ENCODE results near the gene SRGAP2B.
"Not testable (repeated sequence)": the region's sequence is repeated elsewhere in the genome, so short reads cannot be mapped to it uniquely, and the experiment has no call there.

Gene SRGAP2B

GRCh38 chr1:145055217-145055760 lies 39.8 kb downstream of the SRGAP2B start:
- not testable (repeated sequence) for H3K4me1 ChIP-seq (ENCODE audit: control insufficient read depth, insufficient read depth, low read length); H3K36me3 ChIP-seq (ENCODE audit: control insufficient read depth, insufficient read depth, low read length); H3K27ac ChIP-seq (ENCODE audit: low read depth, low read length); H3K4me3 ChIP-seq (ENCODE audit: low read depth, low read length); H3K9ac ChIP-seq (ENCODE audit: low read length); H3K9me3 ChIP-seq (ENCODE audit: control insufficient read depth, insufficient read depth, low read depth, low read length); H3K27me3 ChIP-seq (ENCODE audit: control insufficient read depth, insufficient read depth, low read length)

- not testable (repeated sequence) for H3K9ac ChIP-seq (ENCODE audit: low read length); H3K4me3 ChIP-seq (ENCODE audit: low read depth, low read length); H3K27me3 ChIP-seq (ENCODE audit: control insufficient read depth, insufficient read depth, low read length); H3K36me3 ChIP-seq (ENCODE audit: control insufficient read depth, insufficient read depth, low read length); H3K27ac ChIP-seq (ENCODE audit: low read depth, low read length); H3K4me1 ChIP-seq (ENCODE audit: control insufficient read depth, insufficient read depth, low read length); H3K9me3 ChIP-seq (ENCODE audit: control insufficient read depth, insufficient read depth, low read depth, low read length)
Observed at GRCh38 chr1:145053428-145053827, 41.7 kb downstream of the SRGAP2B start.

DNA sequence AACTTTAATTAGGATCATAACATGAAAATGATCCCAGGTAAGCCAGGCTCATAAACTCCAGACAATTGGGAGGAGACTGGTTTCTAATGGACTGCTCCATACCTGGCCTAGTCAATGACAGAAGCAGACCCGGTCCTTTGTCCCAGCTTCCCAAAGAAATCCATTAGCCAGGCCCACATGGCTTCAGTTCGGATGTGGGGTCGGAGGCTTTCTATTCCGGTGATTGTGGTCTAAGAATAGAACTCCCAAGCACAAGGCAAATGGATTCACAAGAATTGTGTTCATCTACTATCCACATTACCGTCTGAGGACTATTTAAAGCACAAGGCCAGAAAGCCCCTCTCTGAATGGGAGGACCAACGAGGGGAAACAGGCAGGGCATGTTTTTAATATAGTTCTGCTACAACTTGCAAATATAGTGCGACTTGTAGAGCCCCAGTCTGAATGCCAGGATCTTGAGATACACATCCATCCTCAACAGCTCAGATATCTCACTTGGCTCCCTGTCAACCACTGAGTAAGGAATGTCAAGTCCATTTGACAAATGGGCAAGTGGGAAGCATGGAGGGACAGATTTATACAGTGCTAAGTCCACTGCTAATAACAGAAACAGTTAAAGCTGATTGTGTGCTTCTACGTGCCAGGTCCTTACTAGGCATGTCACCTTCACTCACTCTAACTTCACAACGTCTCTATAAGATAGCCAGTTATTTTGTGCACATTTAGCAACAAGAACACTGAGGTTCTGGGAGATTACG lies 42.9 kb downstream of the SRGAP2B start:
- H3K4me3 ChIP-seq (ENCODE audit: low read depth, low read length); H3K4me1 ChIP-seq (ENCODE audit: control insufficient read depth, insufficient read depth, low read length); H3K27ac ChIP-seq (ENCODE audit: low read depth, low read length); H3K9ac ChIP-seq (ENCODE audit: low read length); H3K36me3 ChIP-seq (ENCODE audit: control insufficient read depth, insufficient read depth, low read length); H3K9me3 ChIP-seq (ENCODE audit: control insufficient read depth, insufficient read depth, low read depth, low read length); H3K27me3 ChIP-seq (ENCODE audit: control insufficient read depth, insufficient read depth, low read length): not testable (repeated sequence)

DNA sequence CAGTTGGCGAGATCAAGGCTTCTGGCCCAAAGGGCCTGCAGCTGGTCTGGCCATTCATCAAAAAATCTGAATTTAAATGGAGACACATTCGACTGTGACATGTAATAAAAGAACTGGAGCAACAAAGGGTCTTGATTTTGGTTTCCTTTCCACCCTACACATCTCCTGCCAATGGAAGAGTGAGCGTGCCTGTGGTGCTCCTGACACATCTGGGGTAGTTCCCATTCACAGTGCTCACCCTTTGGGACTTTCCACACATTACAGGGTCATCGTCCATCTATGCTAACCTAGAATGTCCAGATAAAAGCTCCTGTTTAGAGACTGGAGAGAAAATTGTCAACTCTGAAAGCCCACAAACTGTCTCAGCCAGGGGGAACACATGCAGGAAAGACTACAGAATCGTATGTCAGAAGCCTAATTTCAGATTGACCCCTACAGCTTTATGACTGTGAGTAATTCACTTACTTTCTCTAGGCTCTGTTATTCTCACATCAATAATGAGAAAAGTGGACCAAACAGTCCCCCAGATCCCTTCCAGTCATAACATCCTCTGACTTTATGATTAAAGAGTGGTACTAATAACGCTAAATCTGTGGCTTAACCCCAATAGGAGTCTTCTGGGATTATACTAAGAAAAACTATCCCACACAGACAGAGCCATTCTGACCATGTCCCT lies 46.8 kb downstream of the SRGAP2B start:
- not testable (repeated sequence) for H3K36me3 ChIP-seq (ENCODE audit: control insufficient read depth, insufficient read depth, low read length); H3K9me3 ChIP-seq (ENCODE audit: control insufficient read depth, insufficient read depth, low read depth, low read length); H3K27ac ChIP-seq (ENCODE audit: low read depth, low read length); H3K27me3 ChIP-seq (ENCODE audit: control insufficient read depth, insufficient read depth, low read length); H3K9ac ChIP-seq (ENCODE audit: low read length); H3K4me3 ChIP-seq (ENCODE audit: low read depth, low read length); H3K4me1 ChIP-seq (ENCODE audit: control insufficient read depth, insufficient read depth, low read length)

DNA sequence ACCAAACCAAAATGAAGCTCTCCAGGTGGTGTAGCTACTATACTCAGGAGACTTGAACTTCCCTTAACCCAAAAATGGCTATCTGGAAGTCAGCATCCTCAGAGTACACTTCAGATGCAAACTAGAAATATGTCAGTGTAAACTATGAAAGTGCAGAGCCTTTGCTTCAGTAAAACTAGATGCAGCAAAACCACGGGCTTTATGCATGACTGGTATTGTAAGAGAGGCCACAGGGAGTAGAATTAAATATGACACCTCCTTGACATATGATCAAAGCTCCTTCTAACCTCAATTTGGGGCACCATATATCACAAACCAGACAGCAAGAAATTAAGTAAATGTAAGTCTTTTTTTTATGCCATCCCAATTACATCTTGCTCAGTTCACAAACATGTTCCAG lies 47.6 kb downstream of the SRGAP2B start:
- not testable (repeated sequence) for H3K9me3 ChIP-seq (ENCODE audit: control insufficient read depth, insufficient read depth, low read depth, low read length); H3K36me3 ChIP-seq (ENCODE audit: control insufficient read depth, insufficient read depth, low read length); H3K4me1 ChIP-seq (ENCODE audit: control insufficient read depth, insufficient read depth, low read length); H3K27me3 ChIP-seq (ENCODE audit: control insufficient read depth, insufficient read depth, low read length); H3K27ac ChIP-seq (ENCODE audit: low read depth, low read length); H3K9ac ChIP-seq (ENCODE audit: low read length); H3K4me3 ChIP-seq (ENCODE audit: low read depth, low read length)

- not testable (repeated sequence) for H3K4me3 ChIP-seq (ENCODE audit: low read depth, low read length); H3K9ac ChIP-seq (ENCODE audit: low read length); H3K27ac ChIP-seq (ENCODE audit: low read depth, low read length); H3K36me3 ChIP-seq (ENCODE audit: control insufficient read depth, insufficient read depth, low read length); H3K9me3 ChIP-seq (ENCODE audit: control insufficient read depth, insufficient read depth, low read depth, low read length); H3K4me1 ChIP-seq (ENCODE audit: control insufficient read depth, insufficient read depth, low read length); H3K27me3 ChIP-seq (ENCODE audit: control insufficient read depth, insufficient read depth, low read length)
Observed at GRCh38 chr1:145045571-145046273, 49.4 kb downstream of the SRGAP2B start.

- not testable (repeated sequence) for H3K27me3 ChIP-seq (ENCODE audit: control insufficient read depth, insufficient read depth, low read length); H3K9ac ChIP-seq (ENCODE audit: low read length); H3K36me3 ChIP-seq (ENCODE audit: control insufficient read depth, insufficient read depth, low read length); H3K27ac ChIP-seq (ENCODE audit: low read depth, low read length); H3K9me3 ChIP-seq (ENCODE audit: control insufficient read depth, insufficient read depth, low read depth, low read length); H3K4me1 ChIP-seq (ENCODE audit: control insufficient read depth, insufficient read depth, low read length); H3K4me3 ChIP-seq (ENCODE audit: low read depth, low read length)
Observed at GRCh38 chr1:145041519-145041918, 53.6 kb downstream of the SRGAP2B start.

DNA sequence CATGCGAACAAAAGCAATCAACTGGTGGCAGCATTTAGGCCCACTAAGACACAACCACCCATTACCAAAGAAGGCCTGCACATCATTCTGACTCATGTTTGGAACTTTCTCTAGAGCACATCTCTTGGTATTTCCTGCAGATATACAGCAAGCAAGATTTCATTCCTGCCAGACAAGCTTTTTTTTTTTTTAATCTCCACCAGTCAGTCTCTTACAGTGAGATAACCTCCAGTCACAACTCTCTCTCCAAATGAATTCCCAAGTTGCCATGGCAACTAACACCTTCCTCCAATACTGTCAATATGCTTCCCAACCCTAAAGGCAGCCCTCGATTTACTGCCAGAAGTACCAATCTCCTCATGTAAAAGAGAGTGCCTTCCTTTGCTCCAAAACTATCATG lies 59.1 kb downstream of the SRGAP2B start:
- H3K4me3 ChIP-seq (ENCODE audit: low read depth, low read length); H3K9ac ChIP-seq (ENCODE audit: low read length); H3K9me3 ChIP-seq (ENCODE audit: control insufficient read depth, insufficient read depth, low read depth, low read length); H3K27me3 ChIP-seq (ENCODE audit: control insufficient read depth, insufficient read depth, low read length); H3K36me3 ChIP-seq (ENCODE audit: control insufficient read depth, insufficient read depth, low read length); H3K4me1 ChIP-seq (ENCODE audit: control insufficient read depth, insufficient read depth, low read length); H3K27ac ChIP-seq (ENCODE audit: low read depth, low read length): not testable (repeated sequence)

DNA sequence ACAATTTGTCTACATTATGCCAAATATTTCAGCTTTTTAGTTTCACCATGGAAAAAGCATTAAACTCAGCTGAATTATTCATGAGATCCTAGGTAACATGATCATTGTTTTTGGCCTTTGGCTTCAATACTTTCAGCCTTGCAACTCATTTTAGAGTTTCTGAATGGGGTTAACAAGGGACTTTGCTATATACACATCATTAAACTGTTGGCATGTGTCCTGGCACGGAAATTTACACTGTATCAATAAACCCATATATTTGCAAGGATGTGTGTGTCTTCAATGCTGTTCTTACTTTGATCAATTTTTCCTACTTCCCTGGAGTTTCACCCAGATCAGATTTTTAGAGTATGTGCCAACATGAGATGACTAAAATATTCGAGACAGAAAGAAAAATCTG lies 61.6 kb downstream of the SRGAP2B start:
- H3K4me1 ChIP-seq (ENCODE audit: control insufficient read depth, insufficient read depth, low read length); H3K4me3 ChIP-seq (ENCODE audit: low read depth, low read length); H3K36me3 ChIP-seq (ENCODE audit: control insufficient read depth, insufficient read depth, low read length); H3K9me3 ChIP-seq (ENCODE audit: control insufficient read depth, insufficient read depth, low read depth, low read length); H3K27ac ChIP-seq (ENCODE audit: low read depth, low read length); H3K27me3 ChIP-seq (ENCODE audit: control insufficient read depth, insufficient read depth, low read length); H3K9ac ChIP-seq (ENCODE audit: low read length): not testable (repeated sequence)

GRCh38 chr1:145027251-145027650 lies 67.9 kb downstream of the SRGAP2B start:
- not testable (repeated sequence) for H3K36me3 ChIP-seq (ENCODE audit: control insufficient read depth, insufficient read depth, low read length); H3K27me3 ChIP-seq (ENCODE audit: control insufficient read depth, insufficient read depth, low read length); H3K27ac ChIP-seq (ENCODE audit: low read depth, low read length); H3K9me3 ChIP-seq (ENCODE audit: control insufficient read depth, insufficient read depth, low read depth, low read length); H3K9ac ChIP-seq (ENCODE audit: low read length); H3K4me3 ChIP-seq (ENCODE audit: low read depth, low read length); H3K4me1 ChIP-seq (ENCODE audit: control insufficient read depth, insufficient read depth, low read length)

DNA sequence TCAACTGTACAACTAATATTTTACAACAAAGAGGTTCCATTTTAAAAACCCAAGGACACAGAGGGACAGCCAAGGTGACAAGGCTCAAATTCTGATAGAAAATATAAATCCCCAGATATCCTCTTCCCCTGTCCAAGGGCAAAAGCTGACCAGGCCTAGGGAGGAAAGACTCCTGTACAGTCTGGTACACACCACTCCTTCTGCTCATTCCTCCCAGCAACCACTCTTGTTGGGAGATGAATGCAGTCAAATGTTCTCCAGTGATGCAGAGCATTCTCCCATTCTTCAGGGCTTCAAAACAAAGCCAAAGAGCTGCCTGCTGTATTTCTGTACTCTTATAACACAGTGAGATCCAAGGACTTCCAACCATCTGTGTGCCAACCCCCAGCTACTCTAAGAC lies 69.8 kb downstream of the SRGAP2B start:
- H3K36me3 ChIP-seq (ENCODE audit: control insufficient read depth, insufficient read depth, low read length); H3K9me3 ChIP-seq (ENCODE audit: control insufficient read depth, insufficient read depth, low read depth, low read length); H3K27ac ChIP-seq (ENCODE audit: low read depth, low read length); H3K4me1 ChIP-seq (ENCODE audit: control insufficient read depth, insufficient read depth, low read length); H3K9ac ChIP-seq (ENCODE audit: low read length); H3K4me3 ChIP-seq (ENCODE audit: low read depth, low read length); H3K27me3 ChIP-seq (ENCODE audit: control insufficient read depth, insufficient read depth, low read length): not testable (repeated sequence)

All from HUES6 (cell line).